HepG2 (cell line): Measurements from ENCODE around the gene PRRC1. TPM values are rescaled to one million over a fixed set of nuclear protein-coding genes. Genes with fewer than 3 reads are reported as not detected.

Experiments used
- ATAC-seq: fragments of 200-7000 bp; cut with Tn5 transposase; 3 replicates; pipeline ENCODE4 v1.9.1; 2020; ENCODE audit warnings: mild to moderate bottlenecking, moderate library complexity
- BruUV-seq: library from RNA; stranded (reverse); fragments of 400-500 nt; replicated peaks from 2 replicates; lab custom pipeline; 2021; lab: Mats Ljungman, UMichigan
- CTCF ChIA-PET: fragments of 300-600 bp; formaldehyde crosslinking; extraction: SDS; loops from one replicate; lab custom pipeline; 2021; ENCODE audit warnings: low total read pairs, inconsistent platforms, low intra/inter-chr PET ratio; lab: Yijun Ruan, JAX
- POLR2A ChIA-PET: fragments of 350-600 bp; sonication (Branson Sonifier 250); formaldehyde crosslinking; loops from one replicate; lab custom pipeline; 2020; ENCODE audit warnings: antibody characterized with exemption, inconsistent platforms; lab: Yijun Ruan, JAX
- DNase-seq: peaks from one replicate; pipeline ENCODE4 v3.0.0-alpha.2; 2015; ENCODE audit warnings: low spot score
- FAIRE-seq: peaks from 3 replicates; lab custom pipeline; 2011; peaks lifted over from hg19 to GRCh38; lab: Jason Lieb, UNC
- H2AFZ ChIP-seq: one replicate; pipeline ENCODE4 v1.6.1; 2011; ENCODE audit warnings: low read length, inconsistent platforms
- H3K27ac ChIP-seq: fragments of 300-600 bp; 3 replicates; pipeline ENCODE4 v1.8.0; 2011; ENCODE audit warnings: mixed run types, mild to moderate bottlenecking, mixed read lengths, low read length, inconsistent platforms; ENCODE audit not compliant: insufficient read depth; ENCODE audit errors: extremely low read length
- H3K27me3 ChIP-seq, 2 experiments: fragments of 200-600 bp in 1 of 2; 2 replicates in 1 of 2; 3 replicates in 1 of 2; pipeline versions ENCODE4 v1.6.0 to v1.8.0; 2011; ENCODE audit warnings: low read length in 2 of 2, mild to moderate bottlenecking in 2 of 2, moderate library complexity in 2 of 2, inconsistent platforms in 1 of 2; ENCODE audit not compliant: insufficient read depth in 2 of 2, control insufficient read depth in 1 of 2
- H3K36me3 ChIP-seq, 2 experiments: fragments of 200-600 bp in 1 of 2; replicated peaks in 1 of 2; 2 replicates in 1 of 2; 3 replicates in 1 of 2; pipeline versions ENCODE4 v1.5.1 to v1.8.0; 2011; ENCODE audit warnings: low read length in 2 of 2, inconsistent platforms in 1 of 2; ENCODE audit not compliant: insufficient read depth in 2 of 2, control insufficient read depth in 1 of 2
- H3K4me1 ChIP-seq: 2 replicates; pipeline ENCODE4 v1.5.1; 2012; ENCODE audit warnings: low read length, inconsistent platforms; ENCODE audit not compliant: insufficient read depth
- H3K4me2 ChIP-seq: 2 replicates; pipeline ENCODE4 v1.6.0; 2011; ENCODE audit warnings: low read depth, low read length, inconsistent platforms
- H3K4me3 ChIP-seq, 3 experiments: fragments of 200-600 bp in 1 of 3; sonication (generic), shearing (Covaris generic) in 1 of 3; replicated peaks in 1 of 3; 2 replicates each; pipeline ENCODE4 v1.5.1; 2011 to 2016; ENCODE audit warnings: low read length in 3 of 3, inconsistent platforms in 2 of 3, low read depth in 2 of 3, mild to moderate bottlenecking in 2 of 3, control low read depth in 1 of 3, mixed read lengths in 1 of 3; ENCODE audit not compliant: insufficient read depth in 1 of 3
- H3K79me2 ChIP-seq: one replicate; pipeline ENCODE4 v1.6.1; 2011; ENCODE audit warnings: low read length, inconsistent platforms; ENCODE audit not compliant: insufficient read depth
- H3K9ac ChIP-seq: 2 replicates; pipeline ENCODE4 v1.6.0; 2011; ENCODE audit warnings: mild to moderate bottlenecking, low read depth, low read length, inconsistent platforms; ENCODE audit not compliant: insufficient read depth
- H3K9me3 ChIP-seq: 2 replicates; pipeline ENCODE4 v1.5.1; 2012; ENCODE audit warnings: mild to moderate bottlenecking, low read length
- H4K20me1 ChIP-seq: 2 replicates; pipeline ENCODE4 v1.6.0; 2011; ENCODE audit warnings: inconsistent platforms, mild to moderate bottlenecking, low read length, moderate library complexity; ENCODE audit not compliant: insufficient read depth
- HHEX ChIP-seq: IDR thresholded peaks from 2 replicates; pipeline ENCODE4 v1.6.1; 2016; ENCODE audit warnings: control low read depth
- ISL2 ChIP-seq: sonication (generic); formaldehyde crosslinking; IDR thresholded peaks from 2 replicates; pipeline ENCODE4 v1.5.0; 2020; ENCODE audit warnings: missing genetic modification reagents
- MAF1 ChIP-seq: sonication (generic); formaldehyde crosslinking; IDR thresholded peaks from 2 replicates; pipeline ENCODE4 v1.5.0; 2020; ENCODE audit warnings: missing genetic modification reagents, borderline replicate concordance
- PRPF4 ChIP-seq: fragments of 200-400 bp; formaldehyde crosslinking; IDR thresholded peaks from 2 replicates; pipeline ENCODE4 v1.6.1; 2016; ENCODE audit warnings: low read length, low read depth; ENCODE audit not compliant: poor library complexity, severe bottlenecking
- RAD51 ChIP-seq: fragments of 450-650 bp; IDR thresholded peaks from 2 replicates; pipeline ENCODE4 v1.6.1; 2016; ENCODE audit warnings: borderline replicate concordance
- RARA ChIP-seq: IDR thresholded peaks from 2 replicates; pipeline ENCODE4 v1.6.1; 2016; ENCODE audit warnings: missing genetic modification reagents, missing compliant biosample characterization
- SP2 ChIP-seq: sonication (generic); formaldehyde crosslinking; IDR thresholded peaks from 2 replicates; pipeline ENCODE4 v1.5.1; 2020; ENCODE audit warnings: mild to moderate bottlenecking, missing genetic modification reagents
- TARDBP ChIP-seq: sonication (generic); formaldehyde crosslinking; IDR thresholded peaks from 2 replicates; pipeline ENCODE4 v1.8.0; 2022; ENCODE audit warnings: mild to moderate bottlenecking, missing genetic modification reagents
- YEATS2 ChIP-seq: sonication (generic); formaldehyde crosslinking; IDR thresholded peaks from 2 replicates; pipeline ENCODE4 v1.4.0; 2020; ENCODE audit warnings: missing genetic modification reagents, borderline replicate concordance
- ZMYM4 ChIP-seq: sonication (generic); formaldehyde crosslinking; IDR thresholded peaks from 2 replicates; pipeline ENCODE4 v1.8.1; 2023; ENCODE audit warnings: mild to moderate bottlenecking, missing genetic modification reagents
- ZNF570 ChIP-seq: sonication (generic); formaldehyde crosslinking; IDR thresholded peaks from 2 replicates; pipeline ENCODE4 v1.4.0; 2020; ENCODE audit warnings: mild to moderate bottlenecking, missing genetic modification reagents, borderline replicate concordance
- ZNF574 ChIP-seq: sonication (generic); formaldehyde crosslinking; IDR thresholded peaks from 2 replicates; pipeline ENCODE4 v1.4.0; 2020; ENCODE audit warnings: missing genetic modification reagents
- ZNF674 ChIP-seq: sonication (generic); formaldehyde crosslinking; IDR thresholded peaks from 2 replicates; pipeline ENCODE4 v1.5.0; 2020; ENCODE audit warnings: low read depth, mild to moderate bottlenecking, missing genetic modification reagents
- ZNF713 ChIP-seq: sonication (generic); formaldehyde crosslinking; IDR thresholded peaks from 2 replicates; pipeline ENCODE4 v1.4.0; 2020; ENCODE audit warnings: mild to moderate bottlenecking, missing genetic modification reagents
- ZSCAN22 ChIP-seq: sonication (generic); formaldehyde crosslinking; IDR thresholded peaks from 2 replicates; pipeline ENCODE4 v1.4.0; 2020; ENCODE audit warnings: mild to moderate bottlenecking, missing genetic modification reagents
- ZXDC ChIP-seq: sonication (generic); formaldehyde crosslinking; IDR thresholded peaks from 2 replicates; pipeline ENCODE4 v1.5.0; 2020; ENCODE audit warnings: mild to moderate bottlenecking, missing genetic modification reagents
- WGBS: methylation state at CpG from one replicate; pipeline ENCODE4 v1.1.6; 2017; ENCODE audit warnings: low lambda C conversion rate; 5-methylcytosine and 5-hydroxymethylcytosine counted together
- in situ Hi-C: cut with HindIII; loops from 2 replicates; pipeline ENCODE4 v1.10.0; 2017; ENCODE audit warnings: low pct_unique_long_range_greater_than_20kb; ENCODE audit not compliant: extremely low pct_ligation_motif_present
- intact Hi-C: fragments of 100-400 bp; cut with micrococcal nuclease; formaldehyde crosslinking; loops from one replicate; pipeline ENCODE4 v1.10.0; 2022; ENCODE audit not compliant: unreplicated experiment
- polyA plus RNA-seq, 8 experiments: library from polyadenylated mRNA; depleted of rRNA in 3 of 8; stranded (reverse) in 7 of 8; unstranded in 1 of 8; fragments of >200 nt; fragmentation: Illumina TruSeq in 4 of 8; extraction: Trizol in 4 of 8; gene quantifications; 2 replicates each; pipeline versions ENCODE4 v1.2.1 to v1.2.3, GENCODE V29; 2011 to 2016; ENCODE audit warnings: low read depth in 4 of 8, missing spikeins in 1 of 8, mixed read lengths in 1 of 8; ENCODE audit not compliant: insufficient read depth in 1 of 8
- total RNA-seq, 5 experiments: library from RNA; depleted of rRNA; stranded (reverse); fragments of >200 nt; fragmentation: Illumina TruSeq; extraction: Trizol; gene quantifications; 2 replicates each; pipeline ENCODE4 v1.2.3, GENCODE V29; 2016; ENCODE audit warnings: low read depth in 1 of 5

Gene PRRC1
- total and polyA plus RNA-seq, 2 of the 13 experiments (the other 11 are each of a cell fraction or from before 2014, with no cell fraction given) = 48.5 to 51.9 TPM

DNA sequence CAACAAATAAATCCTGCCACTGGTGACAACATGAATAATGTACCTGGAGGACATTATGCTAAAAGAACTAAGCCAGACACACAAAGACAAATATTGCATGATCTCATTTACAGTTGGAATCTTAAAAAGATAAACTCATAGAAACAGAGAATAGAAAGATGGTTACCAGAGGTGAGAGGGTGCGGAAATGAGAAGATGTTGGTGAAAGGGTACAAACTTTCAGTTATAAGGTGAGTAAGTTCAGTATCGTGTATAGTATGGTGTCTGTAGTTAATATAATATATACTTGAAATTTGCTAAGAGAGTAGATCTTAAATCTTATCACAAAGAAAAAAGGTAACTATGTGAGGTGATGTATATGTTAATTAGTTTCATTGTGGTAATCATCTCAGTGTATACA, 63.3 kb downstream of the PRRC1 start:
- H3K27me3 ChIP-seq = no peaks in the 10 kb centered on the region
- no peak overlapping the region for H3K27ac ChIP-seq
- DNase-seq (no peak), ATAC-seq (no peak), FAIRE-seq (no peak)
- no peak overlapping the region for H3K9ac ChIP-seq
- H4K20me1 ChIP-seq = no peaks in the 10 kb centered on the region
- CTCF ChIA-PET = no interaction called here
- H2AFZ ChIP-seq = no peak overlapping the region
- in situ Hi-C loops (no loop called here), intact Hi-C loops (no loop called here)
- no TSS peak for BruUV-seq
- POLR2A ChIA-PET = no interaction called here
- H3K36me3 ChIP-seq = no peaks in the 10 kb centered on the region
- no peak overlapping the region for H3K4me2 ChIP-seq
- no peak for TF ChIP-seq ZNF674 (CRISPR knock-in tag)
- no peak for TF ChIP-seq PRPF4
- peaks cover 5% of the 10 kb centered on the region for H3K4me1 ChIP-seq
- no peaks in the 10 kb centered on the region for H3K9me3 ChIP-seq
- H3K79me2 ChIP-seq = no peaks in the 10 kb centered on the region
- H3K4me3 ChIP-seq = no peak overlapping the region
- 45% methylated on average over 2 of the region's 2 CpGs for WGBS

DNA sequence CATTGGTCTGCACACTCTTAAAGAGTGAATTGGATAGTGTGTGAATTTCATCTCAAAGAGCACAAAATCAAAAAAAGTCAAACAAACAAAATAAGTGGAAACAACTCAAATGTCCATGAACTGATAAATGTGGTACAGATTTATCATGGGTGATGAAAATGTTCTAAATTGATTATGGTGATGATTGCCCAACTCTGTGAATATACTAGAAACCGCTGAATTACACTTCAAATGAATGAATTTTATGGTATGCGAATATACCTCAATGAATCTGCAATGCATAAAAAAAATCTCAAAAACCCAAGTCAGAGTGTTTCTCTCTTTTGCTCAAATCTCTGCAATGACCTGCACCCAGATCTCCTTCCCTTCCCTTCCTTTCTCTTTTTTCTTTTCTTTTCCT, 64.0 kb downstream of the PRRC1 start:
- POLR2A ChIA-PET = no interaction called here
- TF ChIP-seq RARA (CRISPR knock-in tag) (no peak), ZSCAN22 (CRISPR knock-in tag) (no peak), ZNF574 (CRISPR knock-in tag) (no peak), ISL2 (CRISPR knock-in tag) (no peak), SP2 (CRISPR knock-in tag) (no peak), ZXDC (CRISPR knock-in tag) (no peak), RAD51 (no peak), ZNF713 (CRISPR knock-in tag) (no peak), MAF1 (CRISPR knock-in tag) (no peak), HHEX (CRISPR knock-in tag) (no peak), ZNF570 (CRISPR knock-in tag) (no peak), TARDBP (CRISPR knock-in tag) (no peak), YEATS2 (CRISPR knock-in tag) (no peak), ZMYM4 (CRISPR knock-in tag) (no peak)

More for the DNA sequence above, 64.0 kb downstream of the PRRC1 start:
- no peaks in the 10 kb centered on the region for H3K79me2 ChIP-seq
- H3K9me3 ChIP-seq = no peaks in the 10 kb centered on the region
- 73% methylated on average over 2 of the region's 2 CpGs for WGBS
- BruUV-seq = no TSS peak
- in situ Hi-C loops (no loop called here), intact Hi-C loops (no loop called here)
- H3K4me1 ChIP-seq = peaks cover 12% of the 10 kb centered on the region
- H2AFZ ChIP-seq = no peak overlapping the region
- FAIRE-seq = no peak
- no peak overlapping the region for H3K27ac ChIP-seq
- no peaks in the 10 kb centered on the region for H3K27me3 ChIP-seq
- DNase-seq = no peak
- H3K4me2 ChIP-seq = no peak overlapping the region
- ATAC-seq = no peak
- CTCF ChIA-PET = no interaction called here
- H4K20me1 ChIP-seq = no peaks in the 10 kb centered on the region
- no peak overlapping the region for H3K9ac ChIP-seq
- no peaks in the 10 kb centered on the region for H3K36me3 ChIP-seq
- H3K4me3 ChIP-seq = no peak overlapping the region
